Neural progenitor cell (in vitro differentiated cells): Measurements from ENCODE around the gene SLC25A44. TPM values are rescaled to one million over a fixed set of nuclear protein-coding genes. Genes with fewer than 3 reads are reported as not detected.

Experiments
- DNase-seq: peaks from one replicate; pipeline ENCODE4 v3.0.0-alpha.2; 2016; ENCODE audit warnings: low spot score
- H2AFZ ChIP-seq: fragments of 200-600 bp; sonication (generic); replicated peaks from 2 replicates; pipeline ENCODE4 v1.6.1; 2016; ENCODE audit warnings: antibody characterized with exemption
- H3F3A ChIP-seq: fragments of 200-600 bp; sonication (generic); 2 replicates; pipeline ENCODE4 v1.6.1; 2016; ENCODE audit warnings: antibody characterized with exemption, low read depth
- H3K27ac ChIP-seq: fragments of 200-600 bp; sonication (generic); 2 replicates; pipeline ENCODE4 v1.5.1; 2016; ENCODE audit warnings: mild to moderate bottlenecking
- H3K27me3 ChIP-seq: fragments of 200-600 bp; sonication (generic); 2 replicates; pipeline ENCODE4 v1.6.1; 2016; ENCODE audit warnings: mild to moderate bottlenecking, moderate library complexity
- H3K36me3 ChIP-seq: fragments of 200-600 bp; sonication (generic); 2 replicates; pipeline ENCODE4 v1.5.1; 2016
- H3K4me1 ChIP-seq: fragments of 200-600 bp; sonication (generic); 2 replicates; pipeline ENCODE4 v1.6.1; 2016; ENCODE audit warnings: mixed run types
- H3K4me2 ChIP-seq: fragments of 200-600 bp; sonication (generic); 2 replicates; pipeline ENCODE4 v1.6.1; 2016
- H3K4me3 ChIP-seq: fragments of 200-600 bp; sonication (generic); 2 replicates; pipeline ENCODE4 v1.5.1; 2016
- H3K79me2 ChIP-seq: fragments of 200-600 bp; sonication (generic); 2 replicates; pipeline ENCODE4 v1.6.1; 2016; ENCODE audit warnings: low read depth
- H3K9ac ChIP-seq: fragments of 200-600 bp; sonication (generic); 2 replicates; pipeline ENCODE4 v1.6.1; 2016
- H3K9me3 ChIP-seq: fragments of 200-600 bp; sonication (generic); 2 replicates; pipeline ENCODE4 v1.5.1; 2016; ENCODE audit warnings: low read depth
- H4K20me1 ChIP-seq: fragments of 200-600 bp; sonication (generic); 2 replicates; pipeline ENCODE4 v1.6.1; 2016; ENCODE audit warnings: low read depth
- H3K27ac Mint-ChIP-seq: 3 replicates; pipeline ENCODE4 v1.8.0; 2021; ENCODE audit warnings: mixed read lengths
- H3K27me3 Mint-ChIP-seq: 2 replicates; pipeline ENCODE4 v1.8.0; 2022; ENCODE audit warnings: low read depth, mild to moderate bottlenecking, inconsistent platforms, moderate library complexity, mixed read lengths; ENCODE audit not compliant: insufficient read depth
- H3K36me3 Mint-ChIP-seq: 3 replicates; pipeline ENCODE4 v1.8.0; 2021; ENCODE audit warnings: mixed read lengths
- H3K4me1 Mint-ChIP-seq: 3 replicates; pipeline ENCODE4 v1.8.0; 2021; ENCODE audit warnings: mixed read lengths
- H3K4me3 Mint-ChIP-seq: 3 replicates; pipeline ENCODE4 v1.8.0; 2021; ENCODE audit warnings: mild to moderate bottlenecking, moderate library complexity, mixed read lengths
- H3K9me3 Mint-ChIP-seq: 3 replicates; pipeline ENCODE4 v1.8.0; 2020; ENCODE audit warnings: mixed read lengths
- EZH2 ChIP-seq: fragments of 200-600 bp; sonication (generic); IDR thresholded peaks from 2 replicates; pipeline ENCODE4 v1.6.1; 2017; ENCODE audit warnings: antibody characterized with exemption, mild to moderate bottlenecking, moderate library complexity
- EZH2phosphoT487 ChIP-seq: fragments of 200-600 bp; sonication (generic); IDR thresholded peaks from 2 replicates; pipeline ENCODE4 v1.6.1; 2017; ENCODE audit warnings: antibody characterized with exemption
- total RNA-seq: library from RNA; depleted of rRNA; stranded (reverse); fragments of >200 nt; gene quantifications from 2 replicates; pipeline ENCODE4 v1.2.3, GENCODE V29; 2015; ENCODE audit warnings: low replicate concordance
- TF ChIP-seq, protein P1 (sequence below): fragments of 200-600 bp; sonication (generic); IDR thresholded peaks from 2 replicates; pipeline ENCODE4 v1.5.1; 2017; ENCODE audit warnings: antibody characterized with exemption, mild to moderate bottlenecking

SLC25A44 gene
- total RNA-seq, 1 donor from 2014 or later: 4.6 TPM

- no peaks in the 10 kb centered on the region for H3K79me2 ChIP-seq
- no peak overlapping the region for H3K27ac ChIP-seq
- no peaks in the 10 kb centered on the region for H3K36me3 ChIP-seq
- Mint-ChIP-seq H3K9me3 (no peaks in the 10 kb centered on the region), H3K36me3 (peaks cover 33% of the 10 kb centered on the region), H3K27ac (no peak overlapping the region), H3K27me3 (no peaks in the 10 kb centered on the region), H3K4me1 (no peaks in the 10 kb centered on the region), H3K4me3 (no peak overlapping the region)
- H2AFZ ChIP-seq: no peak overlapping the region
- no peak overlapping the region for H3K4me3 ChIP-seq
- no peaks in the 10 kb centered on the region for H3K4me1 ChIP-seq
- no peaks in the 10 kb centered on the region for H3K9me3 ChIP-seq
- H3K9ac ChIP-seq: no peak overlapping the region
- H3K4me2 ChIP-seq: no peak overlapping the region
- no peak for DNase-seq
- peaks cover 4% of the 10 kb centered on the region for H4K20me1 ChIP-seq
- no peaks in the 10 kb centered on the region for H3F3A ChIP-seq
- no peaks in the 10 kb centered on the region for H3K27me3 ChIP-seq
- TF ChIP-seq EZH2 (no peak), EZH2phosphoT487 (no peak)
- TF ChIP-seq, protein P1, sequence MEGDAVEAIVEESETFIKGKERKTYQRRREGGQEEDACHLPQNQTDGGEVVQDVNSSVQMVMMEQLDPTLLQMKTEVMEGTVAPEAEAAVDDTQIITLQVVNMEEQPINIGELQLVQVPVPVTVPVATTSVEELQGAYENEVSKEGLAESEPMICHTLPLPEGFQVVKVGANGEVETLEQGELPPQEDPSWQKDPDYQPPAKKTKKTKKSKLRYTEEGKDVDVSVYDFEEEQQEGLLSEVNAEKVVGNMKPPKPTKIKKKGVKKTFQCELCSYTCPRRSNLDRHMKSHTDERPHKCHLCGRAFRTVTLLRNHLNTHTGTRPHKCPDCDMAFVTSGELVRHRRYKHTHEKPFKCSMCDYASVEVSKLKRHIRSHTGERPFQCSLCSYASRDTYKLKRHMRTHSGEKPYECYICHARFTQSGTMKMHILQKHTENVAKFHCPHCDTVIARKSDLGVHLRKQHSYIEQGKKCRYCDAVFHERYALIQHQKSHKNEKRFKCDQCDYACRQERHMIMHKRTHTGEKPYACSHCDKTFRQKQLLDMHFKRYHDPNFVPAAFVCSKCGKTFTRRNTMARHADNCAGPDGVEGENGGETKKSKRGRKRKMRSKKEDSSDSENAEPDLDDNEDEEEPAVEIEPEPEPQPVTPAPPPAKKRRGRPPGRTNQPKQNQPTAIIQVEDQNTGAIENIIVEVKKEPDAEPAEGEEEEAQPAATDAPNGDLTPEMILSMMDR: no peak
Observed at GRCh38 chr1:156257711-156258110, 63.8 kb downstream of the SLC25A44 start.

DNA sequence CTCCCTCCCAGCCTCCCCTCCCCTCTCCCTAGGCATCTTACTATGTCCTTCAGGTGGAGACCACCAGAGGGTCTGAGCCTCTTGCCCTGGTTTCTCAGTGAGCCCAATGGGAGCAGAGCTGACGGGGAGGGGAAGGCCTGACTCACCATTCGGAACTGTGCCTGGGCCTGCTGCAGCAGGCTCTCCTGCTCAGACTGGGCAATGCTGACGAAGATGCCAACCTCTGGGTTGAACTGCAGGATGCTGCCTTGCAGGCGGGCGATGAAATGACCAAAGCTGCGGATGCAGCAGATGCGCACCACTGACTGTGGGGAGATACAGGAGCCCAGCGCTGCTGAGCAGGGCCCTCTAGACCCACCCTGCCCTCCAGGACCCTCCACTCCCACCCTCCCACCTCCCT is 65.0 kb downstream of the SLC25A44 start:
- Mint-ChIP-seq H3K9me3 (no peaks in the 10 kb centered on the region), H3K27ac (no peak overlapping the region), H3K4me3 (no peak overlapping the region), H3K27me3 (no peaks in the 10 kb centered on the region), H3K4me1 (no peaks in the 10 kb centered on the region), H3K36me3 (peaks cover 35% of the 10 kb centered on the region)
- no peaks in the 10 kb centered on the region for H3F3A ChIP-seq
- no peak overlapping the region for H3K4me3 ChIP-seq
- no peak for DNase-seq
- peaks cover 4% of the 10 kb centered on the region for H4K20me1 ChIP-seq
- TF ChIP-seq, protein P1: no peak
- TF ChIP-seq EZH2phosphoT487 (no peak), EZH2 (no peak)
- H3K9me3 ChIP-seq: no peaks in the 10 kb centered on the region
- no peak overlapping the region for H3K4me2 ChIP-seq
- no peaks in the 10 kb centered on the region for H3K79me2 ChIP-seq
- no peaks in the 10 kb centered on the region for H3K4me1 ChIP-seq
- no peaks in the 10 kb centered on the region for H3K27me3 ChIP-seq
- H3K9ac ChIP-seq: no peak overlapping the region
- H3K27ac ChIP-seq: no peak overlapping the region
- H2AFZ ChIP-seq: no peak overlapping the region
- H3K36me3 ChIP-seq: peaks cover 5% of the 10 kb centered on the region

DNA sequence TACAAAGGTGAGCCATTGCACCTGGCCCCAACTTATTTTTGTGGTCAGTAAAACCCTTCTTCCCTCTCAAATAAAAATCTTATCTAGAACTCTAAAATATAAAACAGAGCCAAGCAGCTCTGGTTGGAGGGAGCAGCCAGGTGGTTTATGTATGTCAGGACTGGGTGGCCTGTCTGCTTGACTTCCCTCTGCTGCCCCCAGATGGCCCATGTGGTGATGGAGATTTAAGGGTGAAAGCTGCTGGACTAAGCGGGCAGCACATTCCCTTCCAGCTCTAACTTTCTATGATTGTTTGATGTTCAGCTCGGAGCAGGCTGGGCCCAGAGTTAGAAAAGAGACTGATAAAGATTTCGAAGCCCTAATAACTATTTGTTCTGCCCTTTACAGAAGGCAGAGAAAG is 65.9 kb downstream of the SLC25A44 start:
- TF ChIP-seq EZH2phosphoT487 (no peak), EZH2 (no peak)
- TF ChIP-seq, protein P1: no peak
- H2AFZ ChIP-seq: no peak overlapping the region
- Mint-ChIP-seq H3K4me3 (no peak overlapping the region), H3K27me3 (no peaks in the 10 kb centered on the region), H3K4me1 (no peaks in the 10 kb centered on the region), H3K9me3 (no peaks in the 10 kb centered on the region), H3K27ac (peak overlapping the region; percentile 47), H3K36me3 (peaks cover 36% of the 10 kb centered on the region)
- H3K4me1 ChIP-seq: no peaks in the 10 kb centered on the region
- no peak overlapping the region for H3K4me3 ChIP-seq
- H3K9ac ChIP-seq: no peak overlapping the region
- no peak overlapping the region for H3K4me2 ChIP-seq
- H3K27me3 ChIP-seq: no peaks in the 10 kb centered on the region
- H3F3A ChIP-seq: no peaks in the 10 kb centered on the region
- no peaks in the 10 kb centered on the region for H4K20me1 ChIP-seq
- H3K27ac ChIP-seq: no peak overlapping the region
- H3K79me2 ChIP-seq: no peaks in the 10 kb centered on the region
- no peaks in the 10 kb centered on the region for H3K9me3 ChIP-seq
- H3K36me3 ChIP-seq: peaks cover 5% of the 10 kb centered on the region
- peak; percentile 19 for DNase-seq
